Middle frontal gyrus (tissue), 1 donor: Measurements from ENCODE around the gene DRC3.

Source experiments
- DNase-seq: peaks from one replicate; pipeline ENCODE4 v3.0.0-alpha.2; 2015; ENCODE audit warnings: low spot score; ENCODE audit errors: extremely low spot score

DRC3 gene

DNA sequence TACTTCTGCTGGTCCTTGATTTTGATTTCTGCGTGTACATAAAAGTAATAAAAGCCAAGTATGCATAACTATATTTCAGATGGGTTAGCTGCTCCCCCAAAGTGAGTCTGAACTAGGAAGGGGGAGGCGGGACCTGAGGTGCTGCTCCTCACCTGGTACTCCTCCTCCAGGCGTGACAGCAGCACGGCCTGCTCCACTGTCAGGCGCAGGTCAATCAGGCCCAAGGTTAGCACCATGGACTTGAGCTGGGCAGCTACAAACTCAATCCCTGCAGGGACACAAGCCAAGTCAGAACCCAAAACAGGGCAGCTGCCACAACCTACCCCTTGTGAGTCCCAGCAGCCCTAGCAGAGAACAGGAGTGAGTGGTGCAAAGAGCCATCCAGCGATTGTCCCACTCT is 48.3 kb downstream of the DRC3 start:
- DNase-seq = no peak

DNA sequence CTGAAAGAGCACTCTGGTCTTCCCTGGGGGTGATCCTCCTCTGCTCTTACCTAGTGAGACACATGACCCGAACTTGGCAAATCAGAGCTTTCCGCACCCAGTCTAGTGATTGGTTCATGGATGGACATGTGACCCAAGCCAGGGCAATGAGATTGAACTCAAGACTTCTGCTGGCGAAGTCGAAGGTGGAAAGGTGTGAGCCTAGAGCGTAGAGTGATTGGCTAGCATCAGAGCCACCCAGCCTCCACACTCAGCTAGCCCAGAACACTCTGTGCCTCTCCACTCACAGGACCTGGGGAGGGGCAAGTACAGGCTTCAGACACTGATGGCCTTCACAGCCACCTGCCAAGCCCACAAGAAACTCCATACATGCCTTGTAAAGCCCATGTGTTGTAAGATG is 48.7 kb downstream of the DRC3 start:
- no peak for DNase-seq

DNA sequence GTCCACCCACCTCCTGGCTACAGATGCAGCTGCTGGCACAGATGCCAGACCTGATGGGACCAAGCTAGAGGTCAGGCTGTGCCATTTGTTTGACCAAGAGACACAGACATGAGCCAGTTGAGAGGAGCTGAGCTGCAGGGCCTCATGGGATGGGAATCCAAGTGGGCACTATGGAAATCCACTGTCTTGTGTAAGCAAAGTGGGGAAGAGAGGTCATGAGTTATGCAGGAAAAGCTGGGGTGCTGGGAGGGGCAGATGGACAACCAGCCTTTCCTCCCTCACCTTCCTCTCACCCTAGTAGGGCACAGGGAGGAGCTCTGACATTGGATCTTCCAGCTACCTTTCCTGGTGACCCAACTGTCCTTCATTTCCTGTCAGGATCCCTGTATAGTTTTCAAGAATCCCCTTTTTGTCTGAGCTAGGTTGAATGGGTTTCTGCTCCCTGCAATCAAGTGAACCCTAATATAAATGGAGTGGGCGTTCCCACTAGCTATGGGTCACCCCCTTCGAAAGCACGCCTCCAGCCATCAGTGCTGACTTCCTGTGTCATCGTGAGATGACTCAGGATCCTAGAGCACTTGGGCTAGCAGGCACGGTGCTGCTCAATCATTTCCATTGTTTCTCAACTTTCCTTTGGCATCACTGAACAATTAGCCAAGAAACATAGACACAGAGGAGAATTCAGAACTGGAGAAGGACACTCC is 52.7 kb downstream of the DRC3 start:
- no peak for DNase-seq

DNA sequence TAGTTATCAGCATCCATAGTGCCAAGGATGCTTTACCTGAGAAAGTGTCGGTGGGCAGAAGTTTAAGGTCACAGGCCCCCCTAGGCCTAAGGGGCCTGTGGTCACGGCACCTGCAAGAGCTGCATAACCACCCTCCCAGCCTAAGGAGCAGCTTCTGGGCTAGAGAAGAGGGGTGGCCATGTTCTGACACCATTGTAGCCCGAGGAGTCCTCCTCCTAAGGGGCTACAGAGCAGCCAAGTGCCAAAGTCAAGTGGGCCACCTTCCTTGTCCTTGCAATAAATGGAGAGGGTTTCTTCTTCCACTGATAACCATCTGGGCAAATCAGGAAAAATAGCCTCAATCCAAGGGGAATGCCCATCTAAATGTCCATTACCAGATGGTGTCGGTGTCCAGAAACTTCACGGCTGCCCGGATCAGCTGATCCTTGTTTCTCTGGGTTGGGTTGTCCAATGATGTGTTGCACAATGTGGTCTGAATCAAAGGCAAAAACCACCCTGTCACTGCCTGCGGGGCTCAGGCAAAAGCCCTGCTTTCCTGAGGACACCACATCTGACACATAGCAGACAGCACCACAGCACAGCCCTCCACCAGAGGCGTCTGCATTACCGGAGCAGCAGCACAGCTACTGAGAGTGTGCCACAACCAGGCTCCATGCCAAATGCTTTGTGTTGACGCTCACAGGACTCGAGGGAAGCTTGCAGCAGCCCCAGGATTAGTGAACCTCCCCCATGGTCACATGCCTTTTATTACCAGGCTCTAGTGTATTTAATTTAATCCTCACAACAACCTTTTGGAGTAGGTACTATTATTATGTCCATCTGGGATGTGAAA is 53.5 kb downstream of the DRC3 start:
- DNase-seq = peak; percentile 12

DNA sequence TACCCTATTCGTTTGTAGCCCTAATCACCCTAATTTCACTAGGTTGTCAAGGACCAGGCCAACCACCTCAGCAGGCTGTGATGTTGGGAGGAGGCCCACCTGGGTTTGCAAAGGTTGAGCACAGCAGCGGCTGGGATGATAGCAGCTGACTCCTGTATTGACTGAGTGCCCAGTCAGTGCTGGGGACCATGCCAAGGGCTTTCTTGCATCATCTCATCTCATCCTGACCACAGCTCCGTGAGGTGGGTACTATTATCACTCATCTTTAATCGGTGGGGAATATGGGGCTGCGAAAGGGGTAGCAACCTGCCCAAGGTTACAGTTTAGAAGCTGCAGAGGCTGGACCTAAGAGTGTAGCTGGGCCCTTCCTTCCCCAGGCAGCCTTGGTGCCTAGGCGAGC is 54.6 kb downstream of the DRC3 start:
- no peak for DNase-seq

DNA sequence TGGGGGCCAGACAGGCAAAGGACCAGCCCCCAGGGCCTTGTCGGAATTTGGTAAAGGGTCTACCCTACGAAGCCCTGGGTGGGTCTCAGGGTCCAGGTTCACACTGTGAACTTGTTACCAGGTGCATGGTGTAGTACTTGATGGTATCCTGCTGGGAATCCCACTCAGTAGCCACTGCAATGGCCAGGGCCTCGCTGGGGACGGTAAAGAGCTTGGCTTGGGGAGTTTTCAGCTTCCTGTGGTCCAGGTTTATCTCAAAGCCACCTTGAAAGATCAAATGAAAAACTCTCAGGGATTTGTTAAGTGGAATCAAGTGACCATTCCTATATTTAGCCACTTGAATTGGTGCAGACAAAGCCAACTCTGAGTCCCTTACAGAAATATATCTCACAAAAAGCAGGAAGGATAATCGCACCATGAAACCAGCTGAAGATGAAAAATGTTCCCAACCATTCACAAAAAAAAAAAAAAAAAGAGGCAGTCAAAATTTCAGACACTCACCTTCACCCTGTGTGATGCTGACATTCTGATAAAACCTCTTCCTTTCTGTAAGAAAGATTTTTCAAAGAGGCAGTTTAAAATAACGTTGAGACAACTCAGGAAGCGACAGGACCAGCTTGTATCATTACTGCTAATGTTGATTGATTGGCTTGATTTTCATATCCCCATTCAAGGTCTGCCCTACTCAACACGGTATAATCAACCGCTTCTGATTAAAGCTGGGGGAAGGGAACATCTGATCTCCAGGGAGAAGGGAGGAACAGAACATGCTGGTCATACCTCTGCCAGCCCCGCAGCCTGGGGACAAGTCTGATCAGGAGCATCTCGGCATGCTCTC is 55.7 kb downstream of the DRC3 start:
- no peak for DNase-seq

DNA sequence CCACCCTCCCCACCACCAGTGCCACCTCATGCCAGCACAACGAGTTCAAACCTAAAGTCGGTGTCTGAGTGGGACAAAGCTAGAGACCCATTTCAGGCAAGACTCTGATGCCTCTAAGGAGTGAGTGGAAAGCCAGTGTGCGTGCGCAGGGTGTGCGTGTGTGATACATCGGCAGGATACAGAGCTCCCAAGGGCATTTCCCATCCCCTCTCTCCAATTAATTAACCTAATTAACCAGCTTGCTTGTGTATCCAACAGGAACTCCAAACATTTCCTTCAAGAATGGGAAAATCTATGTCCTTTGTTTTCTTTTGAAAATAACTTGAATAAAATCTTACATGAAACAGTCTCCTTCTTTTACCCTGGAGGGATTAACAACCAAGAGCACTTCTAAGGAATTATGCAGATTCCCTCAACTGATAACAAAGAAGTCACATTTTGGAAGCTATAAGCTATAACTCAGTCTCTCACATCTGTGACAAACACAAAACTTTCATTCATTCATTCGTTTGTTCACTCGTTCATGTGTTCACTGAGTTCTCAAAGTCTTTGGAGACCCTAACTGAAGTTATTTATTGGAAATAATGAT is 56.4 kb downstream of the DRC3 start:
- no peak for DNase-seq

DNA sequence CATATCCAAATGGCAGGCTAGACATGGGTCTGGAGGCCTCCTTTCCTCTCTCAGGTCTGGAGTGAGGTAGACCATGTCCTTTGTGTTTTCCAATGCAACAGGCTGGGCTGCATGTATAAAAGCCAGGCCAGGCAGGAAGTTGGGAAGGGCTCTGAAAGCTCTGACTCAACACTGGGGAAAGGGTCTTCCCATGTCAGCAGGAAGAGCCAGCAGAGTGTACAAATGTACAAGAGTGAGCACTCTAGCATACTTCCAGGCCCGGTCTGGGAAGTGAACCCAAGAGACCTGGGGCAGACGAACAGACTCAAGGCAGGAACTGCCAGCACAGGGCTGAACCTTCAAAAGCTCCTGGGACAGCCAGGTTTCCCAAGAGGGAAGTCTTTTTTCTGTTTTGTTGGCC is 59.3 kb downstream of the DRC3 start:
- DNase-seq = no peak

DNA sequence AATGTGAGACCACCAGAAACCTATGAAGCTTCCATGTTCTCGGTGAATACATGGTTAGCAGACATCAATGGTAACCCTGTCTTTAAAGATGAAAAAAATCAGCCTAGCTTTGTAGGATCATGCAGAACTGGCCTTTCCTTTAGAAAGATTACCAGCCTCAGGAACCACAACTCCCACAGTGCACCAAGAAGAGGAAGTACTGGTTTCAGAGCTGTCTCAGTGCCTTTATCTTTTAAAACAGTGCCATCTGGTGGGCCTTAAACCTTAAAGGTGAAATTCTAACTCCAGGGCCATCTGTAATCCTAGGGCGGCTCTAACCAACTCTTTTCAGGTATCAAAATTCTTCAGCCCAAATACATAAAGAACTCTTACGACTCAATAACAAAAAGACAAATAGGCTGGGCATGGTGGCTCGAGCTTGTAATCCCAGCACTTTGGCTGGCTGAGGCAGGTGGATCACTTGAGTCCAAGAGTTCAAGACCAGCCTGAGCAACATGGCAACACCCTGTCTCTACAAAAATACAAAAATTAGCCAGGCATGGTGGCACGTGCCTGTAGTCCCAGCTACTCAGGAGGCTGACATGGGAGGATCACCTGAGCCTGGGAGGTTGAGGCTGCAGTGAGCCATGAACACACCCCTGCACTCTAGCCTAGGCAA is 60.9 kb downstream of the DRC3 start:
- peak; percentile 76 for DNase-seq

DNA sequence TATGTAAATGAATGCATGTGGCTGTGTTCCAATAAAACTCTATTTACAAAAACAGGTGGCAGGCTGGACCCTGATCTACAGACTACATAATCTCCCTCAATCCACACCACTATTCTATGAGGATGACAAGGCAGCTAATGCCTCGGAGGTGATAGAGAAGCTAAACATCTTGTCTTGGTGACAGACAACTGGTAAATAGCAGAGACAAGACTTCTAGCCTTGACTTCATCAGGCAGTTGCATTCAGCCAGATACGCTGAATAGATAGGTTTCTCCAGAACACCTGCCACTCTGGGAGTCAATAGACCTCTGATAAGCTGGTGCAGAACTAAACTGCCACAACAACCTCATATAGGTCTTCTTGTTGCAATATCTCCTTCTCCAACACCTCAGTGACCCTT is 63.0 kb downstream of the DRC3 start:
- no peak for DNase-seq

DNA sequence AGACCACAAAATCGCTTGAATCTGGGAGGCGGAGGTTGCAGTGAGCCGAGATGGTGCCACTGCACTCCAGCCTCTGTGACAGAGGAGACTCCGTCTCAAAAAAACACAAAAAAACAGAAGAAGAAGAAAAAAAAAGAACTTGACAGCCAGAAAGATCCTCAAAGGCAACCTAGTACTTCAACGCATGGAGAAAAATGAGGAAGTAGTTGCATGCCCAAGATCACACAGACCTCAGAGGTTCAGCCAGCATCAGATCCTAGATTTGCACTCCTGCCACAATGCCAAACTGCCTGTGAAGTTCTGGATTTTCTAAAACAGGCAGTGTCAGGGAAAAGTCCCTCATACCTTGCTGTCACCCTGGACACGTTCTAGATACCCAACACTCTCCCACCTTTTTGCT is 64.8 kb downstream of the DRC3 start:
- no peak for DNase-seq

DNA sequence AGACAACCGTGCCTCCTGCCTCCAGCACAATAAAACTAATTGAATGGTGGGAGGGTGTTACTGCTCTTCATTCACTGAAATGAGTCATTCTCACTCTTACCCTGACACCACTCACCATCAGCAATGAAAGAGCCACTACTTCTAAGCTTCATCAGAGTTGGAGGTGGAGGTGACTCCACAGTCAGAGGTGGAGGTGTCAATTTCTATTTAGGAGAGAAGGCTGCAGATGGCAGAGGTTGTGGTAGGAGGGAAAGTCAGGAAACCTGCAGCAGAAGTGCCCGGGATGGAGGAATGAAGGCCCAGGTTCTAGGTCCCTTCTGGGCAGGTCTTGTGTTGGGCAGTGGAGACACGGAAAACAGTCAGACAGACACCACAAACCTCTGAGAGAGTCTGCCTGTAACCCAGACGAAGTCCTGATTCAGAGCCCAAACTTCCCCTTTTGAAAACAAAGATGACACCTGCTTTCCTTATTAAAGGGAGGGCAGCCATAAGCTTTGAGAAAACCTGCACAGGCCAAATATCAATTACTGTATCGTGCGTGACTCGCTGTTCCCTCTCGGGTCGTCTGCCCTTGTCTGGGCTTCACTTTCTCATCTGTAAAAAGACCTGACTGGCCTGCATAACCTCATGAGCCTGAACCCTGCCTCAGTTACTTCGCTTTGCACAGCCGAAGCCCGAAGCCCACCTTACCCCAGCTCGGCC is 65.6 kb downstream of the DRC3 start:
- no peak for DNase-seq

DNA sequence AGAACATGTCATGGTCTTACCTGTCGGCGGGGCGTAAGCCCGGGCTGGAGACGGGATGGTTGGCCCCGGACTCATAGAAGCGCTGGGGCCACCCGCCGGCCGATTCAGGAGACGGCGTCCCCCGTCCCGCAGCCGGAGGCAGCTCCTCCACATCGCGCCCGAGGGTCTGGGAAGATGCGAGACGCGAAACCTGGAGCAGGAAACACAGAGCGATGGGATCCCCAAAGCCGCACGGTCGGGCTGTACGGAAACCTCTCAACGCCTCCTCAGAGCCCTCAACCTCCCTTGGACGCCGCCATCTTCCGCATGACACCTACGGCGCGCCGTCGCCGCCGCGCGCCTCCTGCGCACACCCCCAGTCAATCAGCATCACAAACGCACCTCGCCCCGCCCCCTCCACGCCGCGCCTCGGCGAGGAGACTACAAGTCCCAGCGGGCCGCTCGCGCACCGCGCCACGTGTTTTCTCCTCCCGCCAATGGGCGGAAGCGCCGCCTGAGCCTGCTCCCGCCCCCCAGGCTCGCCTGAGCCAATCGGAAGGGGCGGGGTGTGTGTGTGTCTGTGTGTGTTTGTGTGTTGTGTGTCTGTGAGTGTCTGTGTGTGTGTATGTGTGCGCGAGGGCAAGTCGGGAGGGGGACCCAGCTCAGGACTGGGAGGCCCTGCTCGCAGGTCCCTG is 66.3 kb downstream of the DRC3 start, which contains the start of the genes ATPAF2 and GID4:
TSS of gene ATPAF2 (minus strand) at position 308 of the 674 bp plus-strand sequence. CDS start at position 153, 155 bp downstream.
TSS of gene GID4 (plus strand) at position 548 of the 674 bp plus-strand sequence. CDS start at position 605, 57 bp downstream.
- DNase-seq = peak; percentile 97

DNA sequence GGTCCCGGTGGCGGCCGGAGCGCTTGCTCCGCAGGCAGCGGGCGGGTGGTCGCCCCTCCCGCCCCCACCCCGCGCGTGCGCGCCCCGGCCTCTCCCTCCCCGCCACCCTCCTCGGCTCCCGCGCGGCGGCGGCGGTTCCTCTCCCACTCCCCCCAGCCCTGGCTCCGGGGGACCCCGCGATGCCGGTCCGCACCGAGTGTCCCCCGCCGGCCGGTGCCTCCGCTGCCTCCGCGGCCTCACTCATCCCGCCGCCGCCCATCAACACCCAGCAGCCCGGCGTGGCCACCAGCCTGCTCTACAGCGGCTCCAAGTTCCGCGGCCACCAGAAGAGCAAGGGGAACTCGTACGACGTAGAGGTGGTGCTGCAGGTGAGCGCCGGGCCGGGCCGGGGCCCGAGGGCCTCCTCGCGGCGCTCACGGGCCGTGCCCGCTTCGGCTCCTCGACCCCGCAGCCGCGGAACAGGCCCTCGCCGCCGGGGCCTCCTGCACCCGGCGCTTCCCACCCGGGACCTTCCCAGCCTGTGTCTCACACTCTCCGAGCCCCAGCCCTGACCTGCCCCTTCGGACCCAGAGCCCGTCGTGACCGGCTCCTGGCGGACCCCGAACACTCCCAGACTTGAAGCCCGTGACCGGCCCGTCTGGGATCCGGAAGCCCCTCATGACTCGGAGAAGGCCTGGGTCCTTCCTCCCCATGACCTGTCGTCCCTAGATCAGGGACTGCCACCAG is 67.0 kb downstream of the DRC3 start:
- no peak for DNase-seq

DNA sequence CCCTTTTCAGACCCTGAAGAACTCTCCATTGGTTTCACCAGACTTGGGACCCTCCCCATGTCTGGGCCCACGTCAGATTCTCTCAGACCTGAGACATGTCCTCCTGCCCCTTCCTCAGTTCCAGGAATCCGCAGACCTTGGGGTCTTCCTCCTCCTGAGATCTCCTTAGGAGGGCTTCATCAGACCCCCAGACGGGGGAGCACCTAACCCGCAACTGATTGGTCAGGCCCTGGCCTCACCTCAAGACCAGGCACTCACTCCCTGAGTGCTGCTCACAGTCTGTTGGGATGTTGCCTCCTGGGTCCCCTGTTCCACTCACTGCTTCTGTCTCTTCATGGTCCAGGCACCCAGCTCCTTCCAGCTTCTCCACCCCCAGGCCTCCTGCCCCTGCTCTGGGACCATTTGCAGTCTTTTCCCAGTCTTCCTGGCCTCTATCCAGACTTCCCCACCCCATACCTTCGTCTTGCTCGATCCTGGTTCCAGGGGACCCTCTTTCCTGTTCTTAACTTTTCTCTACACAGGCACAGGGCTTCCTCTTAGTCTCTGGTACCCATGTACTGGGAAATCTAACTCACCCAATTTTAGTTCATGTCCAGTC is 67.7 kb downstream of the DRC3 start:
- no peak for DNase-seq

DNA sequence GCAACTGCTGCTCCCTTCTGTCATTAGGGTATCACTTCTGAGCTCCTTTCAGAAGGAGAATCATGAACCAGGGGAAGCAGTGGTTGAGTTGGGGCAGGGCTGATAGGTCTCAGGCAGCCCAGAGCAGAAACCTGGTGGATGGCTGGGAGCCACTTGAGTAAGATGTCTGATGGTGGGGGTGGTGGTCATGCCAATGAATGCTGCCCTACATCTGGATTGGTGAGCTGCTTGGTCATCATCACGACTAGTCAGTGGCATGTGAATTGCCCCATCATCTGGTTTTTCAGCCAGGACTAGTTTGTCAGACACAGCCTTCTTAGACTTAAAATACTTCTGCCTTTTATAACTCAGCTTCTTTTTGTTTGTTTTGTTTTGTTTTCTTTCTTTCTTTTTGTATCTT is 69.1 kb downstream of the DRC3 start:
- DNase-seq = no peak

DNA sequence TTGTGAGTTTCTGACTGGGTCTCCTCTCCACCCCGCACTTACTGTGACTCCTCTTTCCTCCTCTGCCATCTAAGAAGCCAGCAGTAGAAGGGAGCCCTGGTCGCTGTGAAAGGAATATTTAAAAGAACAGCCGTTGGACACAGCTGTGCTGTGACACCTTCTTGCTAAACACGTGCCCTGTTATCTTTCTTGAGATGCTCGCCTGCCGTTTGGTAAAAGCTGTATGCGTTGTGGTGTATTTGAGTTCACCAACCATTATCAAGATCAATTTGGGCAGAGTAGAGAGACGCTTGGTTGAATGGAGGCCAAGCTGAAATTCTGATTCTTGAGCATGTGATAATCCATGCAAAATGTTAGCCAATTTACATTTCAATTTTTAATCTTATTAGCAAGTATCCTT is 70.3 kb downstream of the DRC3 start:
- DNase-seq = no peak

DNA sequence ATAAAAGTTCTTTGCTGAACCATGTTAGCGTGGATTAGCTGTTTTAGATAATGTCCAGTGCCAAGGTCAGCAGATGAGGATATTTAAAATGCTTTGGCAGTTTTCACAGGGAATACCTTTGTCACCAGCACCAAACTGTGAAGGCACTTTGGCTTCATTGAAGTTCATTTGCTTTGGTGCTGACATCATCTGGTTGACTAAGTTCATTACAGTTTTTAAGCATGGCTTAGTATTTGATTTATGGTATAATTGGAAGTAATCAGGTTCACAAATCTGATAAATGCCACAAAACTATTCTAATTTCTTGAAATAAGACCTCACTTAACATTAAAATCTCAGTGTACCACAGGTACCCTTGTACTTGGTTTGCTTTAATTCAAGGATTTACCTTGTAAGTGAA is 70.8 kb downstream of the DRC3 start:
- no peak for DNase-seq

DNA sequence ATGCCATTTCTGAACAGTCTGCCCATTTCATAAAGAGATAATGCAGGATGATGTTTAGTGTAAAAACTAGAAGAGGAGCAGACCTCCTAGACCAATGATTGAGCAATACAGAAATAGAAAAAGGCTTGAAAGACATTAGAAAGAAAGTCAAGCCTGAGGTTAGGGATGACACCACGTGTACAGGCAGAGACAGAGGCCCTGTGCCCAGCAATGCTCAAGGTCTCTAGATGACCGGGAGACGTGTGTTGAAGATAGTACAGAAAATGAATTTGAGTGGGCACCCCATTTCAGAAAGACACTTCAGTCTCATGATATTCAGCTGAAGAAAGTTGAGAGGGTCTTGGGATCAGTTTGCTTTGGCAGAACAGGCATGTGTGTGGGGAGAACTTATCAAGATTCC is 71.9 kb downstream of the DRC3 start:
- no peak for DNase-seq
